Liver (tissue), 9 donors: Measurements from ENCODE around the gene RFC2. TPM values are rescaled to one million over a fixed set of nuclear protein-coding genes. Genes with fewer than 3 reads are reported as not detected.

Experiments
- DNase-seq: peaks from one replicate; pipeline ENCODE4 v3.0.0-alpha.2; 2017; ENCODE audit warnings: low spot score
- H3K27ac ChIP-seq, 2 donors: one replicate each; pipeline ENCODE4 v1.7.0; 2013; ENCODE audit warnings: inconsistent platforms in 2 of 2, low read length in 2 of 2, control low read depth in 1 of 2, low read depth in 1 of 2, mild to moderate bottlenecking in 1 of 2
- H3K27me3 ChIP-seq, 4 donors: one replicate each; pipeline versions ENCODE4 v1.6.1 to v1.7.0; 2013; ENCODE audit warnings: low read length in 3 of 4, inconsistent platforms in 1 of 4, mild to moderate bottlenecking in 1 of 4, moderate library complexity in 1 of 4; ENCODE audit not compliant: control insufficient read depth in 4 of 4, insufficient read depth in 4 of 4
- H3K36me3 ChIP-seq, 4 donors: one replicate each; pipeline versions ENCODE4 v1.6.1 to v1.7.0; 2013; ENCODE audit warnings: low read length in 3 of 4, mild to moderate bottlenecking in 3 of 4, low read depth in 1 of 4, moderate library complexity in 1 of 4; ENCODE audit not compliant: control insufficient read depth in 4 of 4, insufficient read depth in 3 of 4
- H3K4me1 ChIP-seq, 4 donors: one replicate each; pipeline versions ENCODE4 v1.6.1 to v1.7.0; 2013; ENCODE audit warnings: low read length in 3 of 4, mild to moderate bottlenecking in 3 of 4, moderate library complexity in 1 of 4; ENCODE audit not compliant: control insufficient read depth in 4 of 4, insufficient read depth in 4 of 4
- H3K4me3 ChIP-seq, 3 donors: one replicate each; pipeline versions ENCODE4 v1.6.1 to v1.7.0; 2013; ENCODE audit warnings: low read length in 3 of 3, control low read depth in 1 of 3, low read depth in 1 of 3, mild to moderate bottlenecking in 1 of 3
- H3K9ac ChIP-seq, 2 donors: one replicate each; pipeline ENCODE4 v1.7.0; 2013; ENCODE audit warnings: low read length in 2 of 2, mild to moderate bottlenecking in 2 of 2, moderate library complexity in 2 of 2, control low read depth in 1 of 2, low read depth in 1 of 2
- H3K9me3 ChIP-seq, 4 donors: one replicate each; pipeline versions ENCODE4 v1.6.1 to v1.7.0; 2013; ENCODE audit warnings: low read length in 3 of 4; ENCODE audit not compliant: control insufficient read depth in 4 of 4
- EGR1 ChIP-seq, 2 donors: IDR thresholded peaks; 2 replicates each; pipeline ENCODE4 v1.6.1; 2016 to 2018; ENCODE audit warnings: antibody characterized with exemption in 2 of 2, low read depth in 2 of 2
- FOXA1 ChIP-seq: IDR thresholded peaks from 2 replicates; pipeline ENCODE4 v1.6.1; 2016; ENCODE audit warnings: antibody characterized with exemption
- FOXA2 ChIP-seq: IDR thresholded peaks from 2 replicates; pipeline ENCODE4 v1.6.1; 2016; ENCODE audit warnings: antibody characterized with exemption
- GABPA ChIP-seq, 2 donors: IDR thresholded peaks in 1 of 2; conservative IDR thresholded peaks in 1 of 2; 2 replicates each; pipeline ENCODE4 v1.6.1; 2016; ENCODE audit warnings: antibody characterized with exemption in 2 of 2, mild to moderate bottlenecking in 1 of 2, moderate library complexity in 1 of 2
- HNF4A ChIP-seq, 2 donors: conservative IDR thresholded peaks; 2 replicates each; pipeline ENCODE4 v1.6.1; 2016; ENCODE audit warnings: antibody characterized with exemption in 2 of 2, mild to moderate bottlenecking in 2 of 2
- HNF4G ChIP-seq: IDR thresholded peaks from 2 replicates; pipeline ENCODE4 v1.6.1; 2016; ENCODE audit warnings: antibody characterized with exemption
- JUND ChIP-seq, 2 donors: IDR thresholded peaks; 2 replicates each; pipeline ENCODE4 v1.6.1; 2016; ENCODE audit warnings: antibody characterized with exemption in 2 of 2
- NR2F2 ChIP-seq: IDR thresholded peaks from 2 replicates; pipeline ENCODE4 v1.6.1; 2016; ENCODE audit warnings: antibody characterized with exemption
- RAD21 ChIP-seq, 2 donors: IDR thresholded peaks; 2 replicates each; pipeline ENCODE4 v1.6.1; 2016; ENCODE audit warnings: antibody characterized with exemption in 2 of 2, mild to moderate bottlenecking in 2 of 2
- RXRA ChIP-seq, 2 donors: IDR thresholded peaks; 2 replicates each; pipeline ENCODE4 v1.6.1; 2017 to 2018; ENCODE audit warnings: antibody characterized with exemption in 2 of 2, mild to moderate bottlenecking in 1 of 2
- SP1 ChIP-seq: IDR thresholded peaks from 2 replicates; pipeline ENCODE4 v1.6.1; 2018; ENCODE audit warnings: antibody characterized with exemption, mild to moderate bottlenecking
- YY1 ChIP-seq: IDR thresholded peaks from 2 replicates; pipeline ENCODE4 v1.6.1; 2016; ENCODE audit warnings: antibody characterized with exemption, mild to moderate bottlenecking
- WGBS: extraction: QIAGEN DNeasy Blood & Tissue Kit; methylation state at CpG from one replicate; pipeline ENCODE4 v1.1.7; 2013; 5-methylcytosine and 5-hydroxymethylcytosine counted together
- polyA plus RNA-seq, 2 donors: library from polyadenylated mRNA; stranded (reverse) in 1 of 2; unstranded in 1 of 2; fragments of 200-250 nt in 1 of 2; fragments of >200 nt in 1 of 2; fragmentation: Nextera tagmentation in 1 of 2; extraction: Ambion mirVana in 1 of 2; gene quantifications; one replicate each; pipeline versions ENCODE4 v1.2.1 to v1.2.3, GENCODE V29; 2013 to 2015
- total RNA-seq, 2 donors: library from RNA; depleted of rRNA; stranded (reverse); fragments of >200 nt; gene quantifications; one replicate each; pipeline ENCODE4 v1.2.3, GENCODE V29; 2014
- TF ChIP-seq, protein P1 (sequence below): IDR thresholded peaks from 2 replicates; pipeline ENCODE4 v1.6.1; 2016; ENCODE audit warnings: antibody characterized with exemption
- TF ChIP-seq, protein P2 (sequence below): fragments of 150-350 bp; IDR thresholded peaks from 2 replicates; pipeline ENCODE4 v1.5.1; 2017; ENCODE audit warnings: improper control_type of control experiment, low read depth, low read length; ENCODE audit not compliant: missing input control
- TF ChIP-seq, protein P3 (sequence below): IDR thresholded peaks from 2 replicates; pipeline ENCODE4 v1.6.1; 2016; ENCODE audit warnings: antibody characterized with exemption
- TF ChIP-seq, protein P4 (sequence below): IDR thresholded peaks from 2 replicates; pipeline ENCODE4 v1.6.1; 2016; ENCODE audit warnings: antibody characterized with exemption
- TF ChIP-seq, protein P5 (sequence below): IDR thresholded peaks from 2 replicates; pipeline ENCODE4 v1.6.1; 2016; ENCODE audit warnings: antibody characterized with exemption, mild to moderate bottlenecking
- donor health status: healthy.
- donor health status: healthy.
- donor health status: healthy.
- donor health status: healthy.
- donor health status: healthy.

RFC2 gene
- total and polyA plus RNA-seq, 4 donors: 12.8 to 23.8 (median 14.8) TPM

DNA sequence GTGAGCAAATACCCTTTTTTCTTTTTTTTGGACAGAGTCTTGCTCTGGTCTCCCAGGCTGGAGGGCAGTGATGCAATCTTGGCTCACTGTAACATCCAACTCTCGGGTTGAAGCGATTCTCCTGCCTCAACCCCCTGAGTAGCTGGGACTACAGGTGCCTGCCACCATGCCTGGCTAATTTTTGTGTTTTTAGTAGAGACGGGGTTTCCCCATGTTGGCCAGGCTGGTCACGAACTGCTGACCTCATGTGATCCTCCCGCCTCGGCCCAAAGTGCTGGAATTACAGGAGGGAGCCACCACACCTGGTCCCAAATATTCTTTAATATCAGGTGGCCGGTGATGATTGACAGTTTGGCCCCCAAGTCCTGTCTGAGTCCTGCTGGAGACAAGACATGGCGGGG, 37.8 kb downstream of the RFC2 start:
- no peak overlapping the region for H3K4me3 ChIP-seq
- H3K27ac ChIP-seq: no peak overlapping the region
- H3K9ac ChIP-seq: no peak overlapping the region
- DNase-seq: no peak
- H3K27me3 ChIP-seq: no peaks in the 10 kb centered on the region
- 46% methylated on average over 8 of the region's 8 CpGs for WGBS
- TF ChIP-seq HNF4A (conservative IDR thresholded peaks at IDR 0.05) (peak in 1 of 2 donors; percentile 11), GABPA (IDR thresholded peaks at IDR 0.05 in 1 of 2, conservative IDR thresholded peaks at IDR 0.05 in 1 of 2) (no peak), RXRA (IDR thresholded peaks at IDR 0.05) (peak; percentile 25), RAD21 (IDR thresholded peaks at IDR 0.05) (no peak)
- TF ChIP-seq, protein P1, sequence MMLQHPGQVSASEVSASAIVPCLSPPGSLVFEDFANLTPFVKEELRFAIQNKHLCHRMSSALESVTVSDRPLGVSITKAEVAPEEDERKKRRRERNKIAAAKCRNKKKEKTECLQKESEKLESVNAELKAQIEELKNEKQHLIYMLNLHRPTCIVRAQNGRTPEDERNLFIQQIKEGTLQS: peak; percentile 74
- H3K36me3 ChIP-seq: no peaks in the 10 kb centered on the region
- H3K9me3 ChIP-seq: no peaks in the 10 kb centered on the region
- peaks cover 10 to 29% (median 17%) of the 10 kb centered on the region in 4 donors for H3K4me1 ChIP-seq

DNA sequence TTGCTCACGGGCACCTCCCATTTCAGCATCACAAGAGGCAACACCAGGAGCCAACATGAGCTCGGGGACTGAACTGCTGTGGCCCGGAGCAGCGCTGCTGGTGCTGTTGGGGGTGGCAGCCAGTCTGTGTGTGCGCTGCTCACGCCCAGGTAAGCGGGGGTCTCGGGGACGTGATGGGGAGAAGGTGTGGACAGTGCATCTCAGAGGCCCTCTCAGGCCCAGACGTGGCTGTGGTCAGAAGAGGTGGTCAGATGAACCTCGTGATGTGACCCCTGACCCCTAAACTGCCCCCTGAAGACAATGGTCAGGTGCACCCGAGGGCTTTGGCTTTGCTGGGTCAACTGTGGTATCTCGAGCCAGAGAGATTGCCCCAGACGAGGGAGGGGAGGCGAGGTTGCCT, 38.3 kb downstream of the RFC2 start:
- no peak overlapping the region for H3K9ac ChIP-seq
- TF ChIP-seq, protein P2, sequence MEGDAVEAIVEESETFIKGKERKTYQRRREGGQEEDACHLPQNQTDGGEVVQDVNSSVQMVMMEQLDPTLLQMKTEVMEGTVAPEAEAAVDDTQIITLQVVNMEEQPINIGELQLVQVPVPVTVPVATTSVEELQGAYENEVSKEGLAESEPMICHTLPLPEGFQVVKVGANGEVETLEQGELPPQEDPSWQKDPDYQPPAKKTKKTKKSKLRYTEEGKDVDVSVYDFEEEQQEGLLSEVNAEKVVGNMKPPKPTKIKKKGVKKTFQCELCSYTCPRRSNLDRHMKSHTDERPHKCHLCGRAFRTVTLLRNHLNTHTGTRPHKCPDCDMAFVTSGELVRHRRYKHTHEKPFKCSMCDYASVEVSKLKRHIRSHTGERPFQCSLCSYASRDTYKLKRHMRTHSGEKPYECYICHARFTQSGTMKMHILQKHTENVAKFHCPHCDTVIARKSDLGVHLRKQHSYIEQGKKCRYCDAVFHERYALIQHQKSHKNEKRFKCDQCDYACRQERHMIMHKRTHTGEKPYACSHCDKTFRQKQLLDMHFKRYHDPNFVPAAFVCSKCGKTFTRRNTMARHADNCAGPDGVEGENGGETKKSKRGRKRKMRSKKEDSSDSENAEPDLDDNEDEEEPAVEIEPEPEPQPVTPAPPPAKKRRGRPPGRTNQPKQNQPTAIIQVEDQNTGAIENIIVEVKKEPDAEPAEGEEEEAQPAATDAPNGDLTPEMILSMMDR: no peak
- TF ChIP-seq NR2F2 (no peak), FOXA1 (no peak), HNF4G (no peak), YY1 (no peak), JUND (IDR thresholded peaks at IDR 0.05) (no peak), FOXA2 (no peak), RXRA (IDR thresholded peaks at IDR 0.05) (no peak), GABPA (IDR thresholded peaks at IDR 0.05 in 1 of 2, conservative IDR thresholded peaks at IDR 0.05 in 1 of 2) (no peak), EGR1 (IDR thresholded peaks at IDR 0.05; ENCODE audit: low read depth in 2 of 2) (no peak), HNF4A (conservative IDR thresholded peaks at IDR 0.05) (no peak), SP1 (no peak)
- TF ChIP-seq, protein P3, sequence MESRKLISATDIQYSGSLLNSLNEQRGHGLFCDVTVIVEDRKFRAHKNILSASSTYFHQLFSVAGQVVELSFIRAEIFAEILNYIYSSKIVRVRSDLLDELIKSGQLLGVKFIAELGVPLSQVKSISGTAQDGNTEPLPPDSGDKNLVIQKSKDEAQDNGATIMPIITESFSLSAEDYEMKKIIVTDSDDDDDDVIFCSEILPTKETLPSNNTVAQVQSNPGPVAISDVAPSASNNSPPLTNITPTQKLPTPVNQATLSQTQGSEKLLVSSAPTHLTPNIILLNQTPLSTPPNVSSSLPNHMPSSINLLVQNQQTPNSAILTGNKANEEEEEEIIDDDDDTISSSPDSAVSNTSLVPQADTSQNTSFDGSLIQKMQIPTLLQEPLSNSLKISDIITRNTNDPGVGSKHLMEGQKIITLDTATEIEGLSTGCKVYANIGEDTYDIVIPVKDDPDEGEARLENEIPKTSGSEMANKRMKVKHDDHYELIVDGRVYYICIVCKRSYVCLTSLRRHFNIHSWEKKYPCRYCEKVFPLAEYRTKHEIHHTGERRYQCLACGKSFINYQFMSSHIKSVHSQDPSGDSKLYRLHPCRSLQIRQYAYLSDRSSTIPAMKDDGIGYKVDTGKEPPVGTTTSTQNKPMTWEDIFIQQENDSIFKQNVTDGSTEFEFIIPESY: no peak
- TF ChIP-seq, protein P4, sequence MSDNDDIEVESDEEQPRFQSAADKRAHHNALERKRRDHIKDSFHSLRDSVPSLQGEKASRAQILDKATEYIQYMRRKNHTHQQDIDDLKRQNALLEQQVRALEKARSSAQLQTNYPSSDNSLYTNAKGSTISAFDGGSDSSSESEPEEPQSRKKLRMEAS: no peak
- TF ChIP-seq, protein P5, sequence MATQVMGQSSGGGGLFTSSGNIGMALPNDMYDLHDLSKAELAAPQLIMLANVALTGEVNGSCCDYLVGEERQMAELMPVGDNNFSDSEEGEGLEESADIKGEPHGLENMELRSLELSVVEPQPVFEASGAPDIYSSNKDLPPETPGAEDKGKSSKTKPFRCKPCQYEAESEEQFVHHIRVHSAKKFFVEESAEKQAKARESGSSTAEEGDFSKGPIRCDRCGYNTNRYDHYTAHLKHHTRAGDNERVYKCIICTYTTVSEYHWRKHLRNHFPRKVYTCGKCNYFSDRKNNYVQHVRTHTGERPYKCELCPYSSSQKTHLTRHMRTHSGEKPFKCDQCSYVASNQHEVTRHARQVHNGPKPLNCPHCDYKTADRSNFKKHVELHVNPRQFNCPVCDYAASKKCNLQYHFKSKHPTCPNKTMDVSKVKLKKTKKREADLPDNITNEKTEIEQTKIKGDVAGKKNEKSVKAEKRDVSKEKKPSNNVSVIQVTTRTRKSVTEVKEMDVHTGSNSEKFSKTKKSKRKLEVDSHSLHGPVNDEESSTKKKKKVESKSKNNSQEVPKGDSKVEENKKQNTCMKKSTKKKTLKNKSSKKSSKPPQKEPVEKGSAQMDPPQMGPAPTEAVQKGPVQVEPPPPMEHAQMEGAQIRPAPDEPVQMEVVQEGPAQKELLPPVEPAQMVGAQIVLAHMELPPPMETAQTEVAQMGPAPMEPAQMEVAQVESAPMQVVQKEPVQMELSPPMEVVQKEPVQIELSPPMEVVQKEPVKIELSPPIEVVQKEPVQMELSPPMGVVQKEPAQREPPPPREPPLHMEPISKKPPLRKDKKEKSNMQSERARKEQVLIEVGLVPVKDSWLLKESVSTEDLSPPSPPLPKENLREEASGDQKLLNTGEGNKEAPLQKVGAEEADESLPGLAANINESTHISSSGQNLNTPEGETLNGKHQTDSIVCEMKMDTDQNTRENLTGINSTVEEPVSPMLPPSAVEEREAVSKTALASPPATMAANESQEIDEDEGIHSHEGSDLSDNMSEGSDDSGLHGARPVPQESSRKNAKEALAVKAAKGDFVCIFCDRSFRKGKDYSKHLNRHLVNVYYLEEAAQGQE: no peak
- TF ChIP-seq, protein P1: no peak
- no peaks in the 10 kb centered on the region for H3K36me3 ChIP-seq
- peaks cover 10 to 29% (median 17%) of the 10 kb centered on the region in 4 donors for H3K4me1 ChIP-seq
- DNase-seq: no peak
- H3K27me3 ChIP-seq: no peaks in the 10 kb centered on the region
- H3K4me3 ChIP-seq: no peak overlapping the region
- H3K27ac ChIP-seq: no peak overlapping the region
- no peaks in the 10 kb centered on the region for H3K9me3 ChIP-seq
- WGBS: 68% methylated on average over 15 of the region's 15 CpGs
